PFSK-1 (cell line): ENCODE data around the gene TEX14.

Source experiments
- POLR2AphosphoS5 ChIP-seq: IDR thresholded peaks from 2 replicates; pipeline ENCODE4 v1.6.1; 2012; ENCODE audit warnings: low read depth, mild to moderate bottlenecking, control low read depth, low read length, moderate library complexity
- REST ChIP-seq, 2 experiments: IDR thresholded peaks; 2 replicates each; pipeline versions ENCODE4 v1.6.1 to v1.8.0; 2011 to 2012; ENCODE audit warnings: low read depth in 2 of 2, low read length in 2 of 2, control low read depth in 1 of 2, inconsistent platforms in 1 of 2, mild to moderate bottlenecking in 1 of 2, moderate library complexity in 1 of 2; ENCODE audit not compliant: insufficient read depth in 1 of 2

DNA sequence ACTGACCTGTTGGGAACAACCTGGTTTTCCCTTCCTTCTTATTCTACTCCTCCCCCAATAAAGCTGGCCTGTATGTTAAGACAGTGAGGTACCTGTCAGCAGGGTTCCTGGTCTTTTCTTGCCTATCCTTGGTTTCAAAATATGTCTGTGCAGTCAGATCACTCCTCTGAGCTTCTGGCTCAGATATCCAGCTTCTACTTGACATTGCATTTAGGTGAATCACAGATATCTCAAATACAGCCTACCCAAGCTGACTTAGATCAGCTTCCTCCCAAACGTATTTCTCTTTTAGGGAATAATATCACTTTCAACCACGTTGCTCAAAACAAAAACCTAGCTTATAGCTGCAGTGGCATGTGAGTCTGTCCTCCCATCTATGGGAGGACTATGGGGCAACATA lies 48.7 kb downstream of the TEX14 start:
- TF ChIP-seq POLR2AphosphoS5 (no peak), REST (IDR thresholded peaks at IDR 0.05; ENCODE audit: insufficient read depth in 1 of 2, low read depth in 2 of 2, low read length in 2 of 2) (no peak)
